Upper lobe of right lung (tissue), 1 donor: ENCODE results near the gene KCTD4. TPM values are rescaled to one million over a fixed set of nuclear protein-coding genes. Genes with fewer than 3 reads are reported as not detected.

ENCODE experiments used
- ATAC-seq: fragments of 200-7000 bp; cut with Tn5 transposase; one replicate; pipeline ENCODE4 v1.9.1; 2020; ENCODE audit warnings: mild to moderate bottlenecking, moderate library complexity
- DNase-seq: peaks from one replicate; pipeline ENCODE4 v3.0.0-alpha.2; 2020
- H3K27ac ChIP-seq: fragments of 200-600 bp; one replicate; pipeline ENCODE4 v1.8.0; 2022
- H3K27me3 ChIP-seq: fragments of 200-600 bp; one replicate; pipeline ENCODE4 v1.8.0; 2022; ENCODE audit warnings: mild to moderate bottlenecking
- H3K36me3 ChIP-seq: fragments of 200-600 bp; one replicate; pipeline ENCODE4 v1.8.0; 2022
- H3K4me1 ChIP-seq: fragments of 200-600 bp; one replicate; pipeline ENCODE4 v1.8.0; 2022
- H3K4me3 ChIP-seq: fragments of 200-600 bp; one replicate; pipeline ENCODE4 v1.8.0; 2022; ENCODE audit warnings: mild to moderate bottlenecking
- H3K9me3 ChIP-seq: fragments of 200-600 bp; one replicate; pipeline ENCODE4 v1.8.0; 2022
- CTCF ChIP-seq: fragments of 200-600 bp; IDR thresholded peaks from one replicate; pipeline ENCODE4 v1.8.0; 2022; ENCODE audit warnings: antibody characterized with exemption
- intact Hi-C: fragments of 100-400 bp; cut with DNase I; formaldehyde crosslinking; loops from one replicate; pipeline ENCODE4 v1.11.0; 2022
- total RNA-seq: library from RNA; stranded (reverse); fragmentation: NEBNext Ultra II Directional; extraction: Animal tissue kit (Norgen Biotek cat#: 25700); gene quantifications from one replicate; pipeline ENCODE4 v1.2.1, GENCODE V29; 2021
- donor health status: DM: no; HTN: yes; CAD: no; lungs with severe emphysema.

The KCTD4 gene
- total RNA-seq, 1 donor from 2014 or later: not detected

- intact Hi-C loops: no loop called here
- Histone ChIP-seq H3K36me3 (peaks cover 3% of the 10 kb centered on the region), H3K27me3 (no peaks in the 10 kb centered on the region), H3K27ac (no peak overlapping the region), H3K4me3 (no peak overlapping the region), H3K9me3 (no peaks in the 10 kb centered on the region), H3K4me1 (no peaks in the 10 kb centered on the region)
- ATAC-seq (no peak), DNase-seq (no peak)
- TF ChIP-seq CTCF: no peak
Measured at GRCh38 chr13:45162194-45162593, 38.7 kb downstream of the KCTD4 start.

GRCh38 chr13:45156565-45157361 lies 44.1 kb downstream of the KCTD4 start:
- Histone ChIP-seq H3K4me1 (no peaks in the 10 kb centered on the region), H3K4me3 (no peak overlapping the region), H3K9me3 (no peaks in the 10 kb centered on the region), H3K27me3 (no peaks in the 10 kb centered on the region), H3K36me3 (peaks cover 3% of the 10 kb centered on the region), H3K27ac (no peak overlapping the region)
- DNase-seq (no peak), ATAC-seq (no peak)
- TF ChIP-seq CTCF: no peak
- intact Hi-C loops: no loop called here

DNA sequence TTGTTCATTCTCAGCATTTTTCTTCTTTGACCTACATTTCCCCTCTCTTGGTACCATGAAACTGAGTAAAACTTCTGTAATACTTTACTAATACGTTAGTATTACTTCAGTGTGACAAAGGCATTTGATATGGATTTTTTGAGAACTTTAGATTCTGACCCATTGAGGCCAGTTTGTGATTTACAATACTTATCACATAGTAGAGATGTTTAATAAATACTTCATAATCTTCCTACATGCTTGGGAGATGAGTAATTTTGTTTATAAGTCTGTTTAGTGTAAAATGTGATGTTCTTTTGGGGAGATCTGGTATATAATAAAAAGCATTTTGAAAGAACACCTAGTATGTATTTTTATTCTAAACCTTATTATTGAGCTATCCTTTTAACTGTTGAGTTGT lies 50.9 kb downstream of the KCTD4 start:
- Histone ChIP-seq H3K4me1 (no peaks in the 10 kb centered on the region), H3K4me3 (no peak overlapping the region), H3K27ac (no peak overlapping the region), H3K36me3 (no peaks in the 10 kb centered on the region), H3K9me3 (no peaks in the 10 kb centered on the region), H3K27me3 (no peaks in the 10 kb centered on the region)
- TF ChIP-seq CTCF: no peak
- no peak for ATAC-seq
- no peak for DNase-seq
- intact Hi-C loops: no loop called here

DNA sequence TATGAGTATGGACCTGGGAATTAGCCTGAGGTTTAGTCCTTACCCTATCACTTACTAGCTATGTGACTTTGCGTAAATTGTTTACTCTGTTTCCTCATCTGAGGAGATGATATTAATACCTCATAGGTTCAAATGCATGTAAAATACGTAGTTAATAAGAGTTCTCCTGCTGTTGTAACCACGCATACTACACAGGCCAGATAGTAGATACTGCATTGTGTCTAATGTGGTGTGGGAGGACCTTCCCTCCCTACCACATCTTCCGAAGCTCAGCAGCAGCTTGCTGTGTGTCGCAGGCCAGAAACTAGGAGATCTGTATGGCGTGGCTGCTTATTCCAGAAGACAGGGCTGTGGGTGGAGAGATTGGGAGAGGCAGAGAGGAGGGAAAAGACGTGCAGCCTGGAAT lies 57.5 kb downstream of the KCTD4 start:
- Histone ChIP-seq H3K4me3 (no peak overlapping the region), H3K9me3 (no peaks in the 10 kb centered on the region), H3K27me3 (no peaks in the 10 kb centered on the region), H3K27ac (no peak overlapping the region), H3K4me1 (no peaks in the 10 kb centered on the region), H3K36me3 (peaks cover 11% of the 10 kb centered on the region)
- no peak for TF ChIP-seq CTCF
- ATAC-seq (no peak), DNase-seq (no peak)
- intact Hi-C loops: no loop called here

Other genes starting within 250 kb of the KCTD4 start
- 4.2 TPM for gene NUFIP1, start 211.6 kb downstream of the KCTD4 start, total RNA-seq
- 24.4 TPM for gene GPALPP1, start 211.5 kb downstream of the KCTD4 start, total RNA-seq
- 14.6 TPM for gene GTF2F2, start 80.5 kb downstream of the KCTD4 start, total RNA-seq
- 4,924 TPM for gene TPT1, start 140.1 kb upstream of the KCTD4 start, total RNA-seq
- 31.4 TPM for gene SLC25A30, start 217.3 kb upstream of the KCTD4 start, total RNA-seq